ENCODE results near the gene PCARE.

Gene PCARE

DNA sequence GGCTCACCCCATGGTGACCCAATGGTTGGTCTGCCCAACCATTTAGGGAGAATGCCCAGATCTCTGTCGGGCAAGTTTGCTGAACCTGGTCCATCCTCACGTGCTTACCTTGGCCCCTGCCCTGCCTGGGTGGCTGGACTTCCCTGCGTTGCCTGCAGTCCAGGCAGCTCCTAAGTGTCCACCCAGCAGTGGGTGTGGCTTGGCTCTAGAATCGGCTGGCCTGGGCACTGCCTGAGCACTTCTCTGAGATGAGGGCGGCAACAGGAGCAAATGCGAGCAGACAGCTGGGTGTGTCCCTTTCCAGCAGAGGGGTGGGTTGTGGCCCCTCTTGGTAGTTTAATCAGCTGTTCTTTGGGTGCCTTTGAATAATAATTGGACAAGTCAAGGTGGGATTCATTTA lies 11.3 kb downstream of the PCARE start:
- no peak for DNase-seq (ENCODE audit: low read depth)

- DNase-seq (ENCODE audit: low read depth), result no peak
Observed at GRCh38 chr2:29062371-29062770, 12.0 kb downstream of the PCARE start.

- no peak for DNase-seq (ENCODE audit: low read depth)
Observed at GRCh38 chr2:29061616-29062015, 12.7 kb downstream of the PCARE start.

DNA sequence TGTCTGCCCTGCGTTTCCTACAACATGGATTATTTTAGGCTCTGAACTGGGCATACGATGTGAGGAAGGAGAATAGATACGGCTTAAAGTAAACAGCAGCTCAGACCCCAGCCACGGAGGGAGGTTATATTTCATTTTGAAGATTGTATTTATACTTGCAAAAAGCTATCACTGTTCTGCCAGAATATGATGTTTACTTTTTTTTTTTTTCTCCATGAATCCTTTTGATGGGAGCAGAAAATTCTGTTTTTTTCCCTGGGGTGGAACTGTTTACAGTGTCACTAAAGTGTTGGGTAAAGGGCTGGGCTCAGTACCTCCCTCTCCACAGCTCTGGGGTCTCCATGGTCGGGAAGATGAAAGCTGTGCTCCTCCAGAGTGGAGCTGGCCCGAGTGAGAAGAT lies 13.1 kb downstream of the PCARE start:
- no peak for DNase-seq (ENCODE audit: low read depth)

- no peak for DNase-seq (ENCODE audit: low read depth)
Observed at GRCh38 chr2:29060441-29060840, 13.9 kb downstream of the PCARE start.

DNA sequence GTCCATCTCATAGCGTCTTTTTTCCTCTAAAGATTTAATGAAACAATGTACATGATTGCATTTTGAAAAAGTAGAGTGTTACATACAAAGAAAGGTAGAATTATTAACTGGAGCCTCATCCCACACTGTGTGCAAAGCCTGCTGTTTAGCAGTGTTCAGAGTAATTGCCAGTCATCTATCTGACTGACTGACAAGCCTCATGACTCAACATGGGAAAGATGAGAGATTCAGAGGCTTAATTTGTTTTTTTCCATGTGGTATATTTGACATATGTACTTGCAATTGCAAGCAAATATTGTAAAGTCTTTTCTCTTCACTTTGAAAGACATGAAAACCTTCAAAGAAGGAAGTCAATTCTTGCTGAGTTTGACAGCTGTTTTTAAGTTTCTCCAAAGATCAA lies 14.7 kb downstream of the PCARE start:
- DNase-seq (ENCODE audit: low read depth), result no peak

GRCh38 chr2:29057006-29057405 lies 17.3 kb downstream of the PCARE start:
- no peak for DNase-seq (ENCODE audit: low read depth)

- no peak for DNase-seq (ENCODE audit: low read depth)
Observed at GRCh38 chr2:29056452-29056851, 17.9 kb downstream of the PCARE start.

- DNase-seq (ENCODE audit: low read depth), result no peak
Observed at GRCh38 chr2:29055601-29056000, 18.7 kb downstream of the PCARE start.

DNA sequence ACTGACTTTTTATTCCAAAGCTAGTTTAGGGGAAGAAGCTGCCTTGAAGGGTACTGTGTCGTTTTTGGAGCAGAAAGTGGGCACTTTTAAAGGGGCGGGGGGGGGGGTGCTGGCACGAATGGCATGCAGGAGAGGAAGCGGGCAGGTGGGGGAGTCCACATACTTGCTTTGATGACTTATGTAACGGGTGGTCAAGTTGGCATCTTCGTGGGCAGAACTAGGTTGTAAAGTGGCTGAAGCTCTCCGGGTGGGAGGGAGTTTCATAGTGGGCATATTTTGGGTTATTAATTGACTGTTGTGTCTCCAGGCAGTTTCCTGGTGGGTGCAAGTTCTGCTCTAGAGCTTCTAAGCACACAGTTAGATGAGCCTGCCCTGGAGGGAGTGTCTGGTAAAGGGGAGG lies 19.9 kb downstream of the PCARE start:
- no peak for DNase-seq (ENCODE audit: low read depth)

DNA sequence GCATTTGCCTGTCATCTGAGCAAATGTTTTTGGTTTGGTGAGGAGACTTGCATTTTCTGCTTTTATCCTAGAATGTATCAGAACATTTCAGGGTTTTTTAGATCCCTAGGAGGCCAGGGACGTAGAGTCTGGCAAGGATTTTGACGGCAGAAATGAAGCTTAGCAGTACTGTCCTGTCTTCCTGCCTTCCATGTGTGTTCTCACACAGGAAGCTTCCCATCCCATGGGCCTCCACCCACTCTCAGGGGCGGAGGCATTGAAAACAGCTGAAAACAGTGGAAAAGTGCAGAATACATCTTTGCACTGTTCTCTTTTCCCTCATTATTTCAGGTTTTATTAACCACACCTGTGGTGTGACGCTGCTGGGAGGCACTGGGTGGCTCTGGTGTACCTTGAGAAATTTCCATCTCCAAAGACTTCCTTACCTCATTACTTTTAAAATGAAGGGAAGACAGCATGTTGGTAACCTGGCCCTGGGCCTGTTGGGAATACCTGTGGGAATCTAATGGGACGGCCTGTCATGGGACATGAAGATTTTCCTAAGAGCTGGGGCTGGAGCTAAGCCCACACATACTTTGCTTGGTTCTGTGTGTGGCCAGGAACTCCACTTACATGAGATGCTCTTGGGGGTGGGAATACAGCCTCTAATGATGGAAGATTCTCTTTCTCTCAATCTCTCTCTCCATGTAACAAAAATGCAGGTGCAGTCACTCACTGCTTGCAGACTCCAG lies 20.5 kb downstream of the PCARE start:
- DNase-seq (ENCODE audit: low read depth), result no peak

DNA sequence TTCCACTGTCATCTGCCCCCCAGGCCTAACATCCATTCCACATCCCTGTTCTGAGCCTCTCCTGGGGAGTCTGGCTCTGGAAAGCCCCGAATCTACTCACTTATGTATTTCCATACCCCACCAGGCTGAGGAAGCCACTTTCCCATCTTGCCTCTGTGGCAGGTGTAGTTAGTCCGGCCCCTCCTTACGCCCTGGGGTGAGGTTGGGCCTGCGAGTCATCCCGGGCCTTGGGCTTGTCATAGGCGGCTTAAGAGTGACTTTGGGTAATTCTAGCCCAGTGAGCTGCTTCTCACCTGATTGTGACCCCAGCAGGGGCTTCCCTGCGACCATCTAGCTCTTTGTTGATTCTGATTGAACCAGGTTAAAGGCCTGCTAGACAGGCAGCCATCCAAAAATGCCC lies 21.1 kb downstream of the PCARE start:
- DNase-seq (ENCODE audit: low read depth), result no peak

DNA sequence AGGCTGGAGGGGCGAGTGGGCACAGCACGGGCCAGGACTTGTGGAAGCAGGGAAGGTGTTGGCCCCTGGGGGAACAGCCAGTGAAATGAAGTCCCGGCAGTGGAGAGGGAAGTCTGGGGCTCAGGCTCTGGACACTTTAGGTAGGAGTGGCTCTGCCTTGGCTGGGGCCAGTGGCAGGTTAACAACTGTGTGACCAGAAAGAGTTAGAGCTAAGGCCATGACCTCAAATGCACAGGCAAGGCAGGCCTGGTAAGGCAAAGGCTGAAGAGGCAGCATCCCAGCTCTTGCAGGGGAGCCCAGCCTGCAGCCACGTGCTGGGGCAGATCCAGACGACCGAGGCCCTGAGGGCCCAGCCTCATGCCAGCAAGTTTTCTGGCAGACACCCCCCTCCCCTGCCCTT lies 21.5 kb downstream of the PCARE start:
- no peak for DNase-seq (ENCODE audit: low read depth)

GRCh38 chr2:29051730-29052129 lies 22.6 kb downstream of the PCARE start:
- DNase-seq (ENCODE audit: low read depth), result no peak

DNA sequence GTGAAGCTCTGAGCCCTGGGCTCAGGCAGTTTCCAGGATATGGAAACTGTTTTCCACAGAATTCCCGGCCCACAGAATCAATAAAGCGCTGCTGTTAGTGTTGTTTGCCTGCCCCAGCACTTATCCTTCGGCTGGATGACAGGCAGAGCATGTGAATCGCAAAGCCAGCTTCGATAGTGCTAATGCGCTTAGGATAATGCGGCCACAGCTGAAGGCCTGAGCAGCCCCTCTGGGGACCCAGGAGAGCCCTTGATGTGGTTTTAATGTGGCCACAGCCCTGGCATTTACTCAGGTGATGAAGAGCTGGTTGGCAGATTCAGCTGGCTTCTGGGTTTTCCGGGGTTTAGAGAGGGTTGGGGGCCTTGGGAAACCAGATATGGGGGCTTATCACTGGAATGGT lies 23.7 kb downstream of the PCARE start:
- no peak for DNase-seq (ENCODE audit: low read depth)

- no peak for DNase-seq (ENCODE audit: low read depth)
Observed at GRCh38 chr2:29047083-29047845, 27.1 kb downstream of the PCARE start.

DNA sequence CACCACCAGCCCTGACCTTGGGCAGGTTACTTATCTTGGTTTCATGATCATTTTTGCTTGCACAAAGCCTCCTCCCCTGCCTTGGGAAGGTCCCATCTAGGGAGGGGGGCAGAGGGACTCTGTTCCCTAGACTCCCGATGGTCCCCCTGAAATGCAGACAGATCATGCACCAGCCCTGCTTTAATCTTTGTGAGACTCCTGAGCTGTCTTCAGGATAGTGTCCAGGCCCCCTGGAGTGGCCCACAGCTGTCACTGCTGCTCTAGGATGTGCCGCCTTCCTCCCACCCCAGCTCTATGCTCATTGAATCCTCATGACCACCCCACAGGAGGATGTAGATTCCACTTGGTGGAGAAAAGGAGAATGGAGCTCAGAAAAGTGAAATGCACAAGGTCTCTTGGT lies 28.0 kb downstream of the PCARE start:
- no peak for DNase-seq (ENCODE audit: low read depth)

DNA sequence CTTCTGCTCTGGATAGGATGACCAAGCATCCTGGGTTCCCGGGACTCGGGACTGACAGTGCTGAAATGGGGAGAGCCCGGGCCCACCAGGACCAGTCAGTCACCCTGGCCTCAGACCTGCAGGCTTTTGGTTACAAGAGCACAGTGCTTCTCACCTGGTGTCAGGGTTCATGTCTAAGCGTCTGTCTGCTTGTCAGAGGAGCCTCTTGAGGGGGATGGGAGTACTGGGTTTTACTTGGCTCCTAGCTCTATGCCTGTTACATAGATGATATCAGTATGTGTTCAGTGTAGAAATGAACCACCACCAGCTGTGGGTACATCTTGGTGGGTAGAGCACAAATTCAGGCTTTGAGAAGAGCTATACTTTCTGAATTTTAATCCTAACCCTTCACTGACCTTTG lies 29.9 kb downstream of the PCARE start:
- DNase-seq (ENCODE audit: low read depth), result no peak

DNA sequence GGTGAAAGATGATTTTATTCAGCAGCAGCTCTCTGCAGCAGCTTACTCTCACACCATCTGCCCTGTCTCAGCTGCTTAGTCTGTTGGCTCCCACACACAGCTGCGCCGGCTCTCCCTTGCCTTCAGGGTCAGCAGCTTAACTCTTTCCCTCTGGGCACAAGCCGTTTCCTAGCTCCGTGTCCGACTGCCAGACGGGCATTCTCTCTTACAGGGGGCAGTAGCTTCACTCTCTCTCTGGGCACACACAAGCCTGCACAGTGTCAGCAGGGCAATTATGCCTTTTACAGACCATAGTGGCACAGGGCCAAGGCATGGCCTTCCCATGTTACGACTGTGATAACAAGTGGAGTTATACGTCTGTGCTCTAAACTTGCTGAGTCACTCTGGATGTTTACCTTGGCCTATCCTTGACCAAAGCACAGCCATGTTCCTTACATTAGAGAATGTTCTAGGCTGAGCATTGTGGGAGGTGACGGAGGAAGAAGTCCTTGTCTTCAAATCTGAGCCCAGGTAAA lies 31.7 kb downstream of the PCARE start:
- DNase-seq (ENCODE audit: low read depth), result no peak

GRCh38 chr2:29041161-29041660 lies 33.1 kb downstream of the PCARE start:
- no peak for DNase-seq (ENCODE audit: low read depth)

DNA sequence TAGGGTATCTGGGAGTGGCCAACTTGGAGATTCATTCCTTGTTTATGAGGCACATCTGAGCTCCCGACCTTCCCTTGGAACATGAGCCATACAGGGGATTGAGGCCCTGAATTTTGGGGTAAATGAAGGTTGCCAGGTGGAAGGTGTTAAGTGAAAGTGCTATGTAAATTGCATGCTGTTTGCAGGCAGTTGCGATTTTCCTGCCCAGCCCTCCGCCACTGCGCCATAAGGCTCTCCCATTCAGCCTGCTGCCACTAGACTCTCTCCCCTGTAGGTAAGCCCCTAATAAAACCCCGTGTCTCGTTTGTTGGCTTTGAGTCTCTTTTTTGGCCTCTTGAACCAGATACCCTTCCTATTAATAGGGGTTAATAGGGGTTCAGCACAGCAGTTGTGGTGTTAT lies 33.8 kb downstream of the PCARE start:
- DNase-seq (ENCODE audit: low read depth), result no peak

DNA sequence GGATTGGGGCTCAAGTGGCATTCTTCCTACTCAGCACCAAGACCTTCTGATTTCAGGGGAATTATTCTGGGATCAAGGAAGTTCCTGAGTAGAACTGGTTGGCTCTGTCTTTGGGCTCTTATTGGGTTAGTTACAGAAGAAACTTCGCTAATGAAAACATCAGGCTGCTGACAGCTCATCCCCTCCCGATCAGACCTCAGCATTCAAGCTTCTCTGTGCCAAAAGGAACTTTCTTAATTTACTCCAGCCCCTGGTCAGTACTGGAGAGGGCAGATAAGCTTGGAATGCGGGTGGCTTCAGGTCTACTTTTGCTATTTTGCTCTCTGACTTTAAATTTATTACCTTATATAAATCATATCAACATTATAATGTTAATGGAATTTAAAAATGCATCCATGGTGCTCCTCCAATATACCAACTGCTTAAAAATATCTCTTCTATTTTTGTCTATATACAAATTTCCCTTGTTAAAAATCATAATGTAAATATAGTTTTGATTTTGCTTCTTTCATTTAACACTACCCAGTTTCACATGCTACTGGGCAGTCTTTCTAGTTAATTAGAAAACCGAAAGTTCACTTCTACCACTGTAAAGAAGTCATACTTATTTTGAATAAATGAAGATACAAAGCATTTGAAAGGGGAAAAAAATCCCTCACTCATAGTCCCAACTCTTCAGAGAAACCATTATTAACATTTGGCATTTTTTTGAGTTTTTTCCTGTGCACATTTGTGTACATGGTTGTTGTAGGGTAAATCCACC lies 34.4 kb downstream of the PCARE start:
- no peak for DNase-seq (ENCODE audit: low read depth)
